CD4-positive, alpha-beta T cell treated with Interferon alpha-2 for 1 hour (primary cell): ENCODE results near the gene SLC6A4.

Source experiments
- DNase-seq, 2 donors: peaks; one replicate each; pipeline ENCODE4 v3.0.0-alpha.2; 2020 to 2022

Gene SLC6A4

GRCh38 chr17:30235386-30236296 is at the start of gene SLC6A4:
TSS of gene SLC6A4 (minus strand) at chr17:30235697. CDS start at chr17:30221958, 13,739 bp downstream.
- DNase-seq, result no peak

- no peak for DNase-seq
Measured at GRCh38 chr17:30279156-30279555, 43.7 kb upstream of the SLC6A4 start.

- peak; percentile 6 to 27 for DNase-seq
Measured at GRCh38 chr17:30278032-30278431, 42.5 kb upstream of the SLC6A4 start.

GRCh38 chr17:30275911-30276310 is 40.4 kb upstream of the SLC6A4 start:
- DNase-seq, result no peak

- no peak for DNase-seq
Measured at GRCh38 chr17:30274887-30275286, 39.4 kb upstream of the SLC6A4 start.

- DNase-seq, result no peak
Measured at GRCh38 chr17:30273373-30273772, 37.9 kb upstream of the SLC6A4 start.

GRCh38 chr17:30271102-30271501 is 35.6 kb upstream of the SLC6A4 start:
- DNase-seq, result no peak

GRCh38 chr17:30267625-30268024 is 32.1 kb upstream of the SLC6A4 start:
- no peak for DNase-seq

GRCh38 chr17:30263552-30264333 is 28.2 kb upstream of the SLC6A4 start:
- DNase-seq, result no peak

- DNase-seq, result no peak
Measured at GRCh38 chr17:30256756-30257506, 21.4 kb upstream of the SLC6A4 start.

GRCh38 chr17:30254150-30254549 is 18.7 kb upstream of the SLC6A4 start:
- DNase-seq, result no peak

GRCh38 chr17:30253312-30253711 is 17.8 kb upstream of the SLC6A4 start:
- no peak for DNase-seq

- no peak for DNase-seq
Measured at GRCh38 chr17:30251931-30252330, 16.4 kb upstream of the SLC6A4 start.

GRCh38 chr17:30249460-30249859 is 14.0 kb upstream of the SLC6A4 start:
- no peak for DNase-seq

GRCh38 chr17:30248786-30249185 is 13.3 kb upstream of the SLC6A4 start:
- DNase-seq, result no peak

GRCh38 chr17:30246460-30246859 is 11.0 kb upstream of the SLC6A4 start:
- no peak for DNase-seq

GRCh38 chr17:30244853-30245385 is 9.4 kb upstream of the SLC6A4 start:
- no peak for DNase-seq

GRCh38 chr17:30243568-30243967 is 8.1 kb upstream of the SLC6A4 start:
- no peak for DNase-seq

GRCh38 chr17:30243002-30243401 is 7.5 kb upstream of the SLC6A4 start:
- no peak for DNase-seq

- DNase-seq, result no peak
Measured at GRCh38 chr17:30241051-30241450, 5.6 kb upstream of the SLC6A4 start.

- DNase-seq, result no peak
Measured at GRCh38 chr17:30240177-30240576, 4.7 kb upstream of the SLC6A4 start.

- no peak for DNase-seq
Measured at GRCh38 chr17:30239089-30239462, 3.6 kb upstream of the SLC6A4 start.
